DOHH2 (cell line): Measurements from ENCODE around the gene MPPED1.

Experiments used
- EZH2phosphoT487 ChIP-seq: fragments of 200-600 bp; sonication (generic); IDR thresholded peaks from 2 replicates; pipeline ENCODE4 v1.6.1; 2017; ENCODE audit warnings: borderline replicate concordance, mild to moderate bottlenecking, antibody characterized with exemption, low read length, moderate library complexity, mixed read lengths
- TF ChIP-seq, protein P1 (sequence below): fragments of 200-600 bp; sonication (generic); IDR thresholded peaks from one replicate; pipeline ENCODE4 v1.5.1; 2014; ENCODE audit warnings: antibody characterized with exemption, mild to moderate bottlenecking, low read depth, low read length; ENCODE audit not compliant: poor library complexity, severe bottlenecking

DNA sequence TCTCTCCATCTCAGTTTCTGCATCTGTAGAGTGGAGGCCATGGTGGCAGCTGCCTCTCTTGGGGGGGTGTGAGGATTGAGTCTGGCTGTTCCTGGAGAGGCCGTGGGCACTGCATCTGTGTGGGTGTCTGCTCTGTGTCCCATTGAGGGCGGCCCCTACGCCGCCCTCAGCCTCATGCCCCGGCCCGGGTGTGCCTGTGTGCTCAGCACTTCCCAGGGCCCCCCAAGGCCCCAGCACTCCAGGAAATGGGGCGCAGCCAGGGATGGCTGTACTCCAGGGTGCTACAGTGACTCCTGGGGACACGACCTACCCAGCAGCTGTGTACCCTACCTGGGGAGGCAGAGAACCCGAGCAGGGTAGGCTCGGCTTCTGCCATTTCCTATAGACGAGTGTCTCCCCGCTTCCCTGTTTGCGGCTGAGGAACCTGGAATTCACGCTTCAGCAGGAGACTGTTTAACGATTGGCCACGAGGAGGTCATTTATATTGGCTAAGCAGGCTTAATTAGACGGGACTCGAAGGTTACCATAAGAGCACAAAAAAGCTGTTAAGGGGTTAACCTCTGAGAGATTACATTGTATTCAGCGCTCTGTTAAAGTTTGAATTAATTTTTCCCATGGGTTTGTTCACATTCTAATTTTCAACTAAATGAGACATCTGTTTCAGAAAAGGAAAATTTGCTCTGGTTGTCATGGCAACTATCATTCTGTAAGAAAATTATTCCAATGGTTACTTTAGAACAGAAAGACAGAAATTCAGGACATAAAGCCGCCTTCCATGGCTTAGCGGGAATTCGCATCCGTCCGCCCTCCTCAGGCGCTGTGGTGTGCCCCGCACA lies 76.4 kb downstream of the MPPED1 start:
- TF ChIP-seq, protein P1, sequence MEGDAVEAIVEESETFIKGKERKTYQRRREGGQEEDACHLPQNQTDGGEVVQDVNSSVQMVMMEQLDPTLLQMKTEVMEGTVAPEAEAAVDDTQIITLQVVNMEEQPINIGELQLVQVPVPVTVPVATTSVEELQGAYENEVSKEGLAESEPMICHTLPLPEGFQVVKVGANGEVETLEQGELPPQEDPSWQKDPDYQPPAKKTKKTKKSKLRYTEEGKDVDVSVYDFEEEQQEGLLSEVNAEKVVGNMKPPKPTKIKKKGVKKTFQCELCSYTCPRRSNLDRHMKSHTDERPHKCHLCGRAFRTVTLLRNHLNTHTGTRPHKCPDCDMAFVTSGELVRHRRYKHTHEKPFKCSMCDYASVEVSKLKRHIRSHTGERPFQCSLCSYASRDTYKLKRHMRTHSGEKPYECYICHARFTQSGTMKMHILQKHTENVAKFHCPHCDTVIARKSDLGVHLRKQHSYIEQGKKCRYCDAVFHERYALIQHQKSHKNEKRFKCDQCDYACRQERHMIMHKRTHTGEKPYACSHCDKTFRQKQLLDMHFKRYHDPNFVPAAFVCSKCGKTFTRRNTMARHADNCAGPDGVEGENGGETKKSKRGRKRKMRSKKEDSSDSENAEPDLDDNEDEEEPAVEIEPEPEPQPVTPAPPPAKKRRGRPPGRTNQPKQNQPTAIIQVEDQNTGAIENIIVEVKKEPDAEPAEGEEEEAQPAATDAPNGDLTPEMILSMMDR, result no peak
- no peak for TF ChIP-seq EZH2phosphoT487
